ENCODE results near the gene SPATA6.
"Not testable (repeated sequence)": the region's sequence is repeated elsewhere in the genome, so short reads cannot be mapped to it uniquely, and the experiment has no call there.

The SPATA6 gene

DNA sequence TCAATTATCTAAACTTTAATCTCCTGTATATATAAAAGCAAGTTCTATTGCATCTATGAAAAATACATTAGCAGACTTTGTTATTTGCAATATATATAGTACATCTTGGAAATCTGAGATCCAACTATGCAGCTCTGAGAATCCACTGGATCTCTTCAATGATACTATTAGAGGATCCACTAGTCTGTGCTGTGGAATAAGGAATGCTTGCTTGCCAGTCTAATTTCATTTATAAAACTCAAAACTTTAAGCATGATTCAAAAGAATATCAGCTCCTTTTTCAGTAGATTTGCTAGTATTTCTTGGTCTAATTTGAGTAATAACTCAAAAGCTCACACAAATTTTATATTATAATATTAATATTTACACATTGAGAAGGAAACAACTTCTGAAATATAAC, 115.1 kb downstream of the SPATA6 start:
- no peak for DNase-seq (ENCODE audit: low read depth)

DNA sequence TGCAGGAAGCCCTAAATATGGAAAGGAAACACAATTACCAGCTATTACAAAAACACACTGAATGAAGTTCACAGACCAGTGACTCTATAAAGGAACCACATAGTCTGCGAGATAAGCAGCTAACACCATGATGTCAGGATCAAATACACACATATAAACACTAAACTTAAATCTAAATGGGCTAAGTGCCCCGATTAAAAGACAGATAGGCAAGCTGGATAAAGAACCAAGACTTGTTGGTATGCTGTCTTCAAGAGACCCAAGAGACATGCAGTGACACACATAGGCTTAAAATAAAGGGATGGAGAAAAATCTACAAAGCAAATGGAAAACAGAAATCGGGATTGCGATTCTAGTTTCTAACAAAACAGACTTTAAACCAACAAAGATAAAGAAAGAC, 127.6 kb downstream of the SPATA6 start:
- DNase-seq (ENCODE audit: low read depth) = no peak

DNA sequence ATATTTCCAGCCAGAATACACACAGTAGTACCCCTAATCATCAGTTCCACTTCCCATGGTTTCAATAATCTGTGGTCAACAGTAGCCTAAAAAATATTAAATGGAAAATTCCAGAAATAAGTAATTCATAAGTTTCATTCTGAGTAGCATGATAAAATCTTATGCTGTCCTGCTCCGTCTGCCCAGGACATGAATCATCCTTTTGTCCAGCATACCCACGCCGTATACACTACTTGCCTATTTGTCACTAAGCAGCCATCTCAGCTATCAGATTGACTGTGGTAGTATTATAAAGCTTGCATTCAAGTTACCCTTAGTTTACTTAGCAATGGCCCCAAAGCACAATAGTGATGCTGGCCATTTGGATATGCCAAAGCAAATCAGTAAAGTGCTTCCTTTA, 130.8 kb downstream of the SPATA6 start:
- DNase-seq (ENCODE audit: low read depth) = no peak

DNA sequence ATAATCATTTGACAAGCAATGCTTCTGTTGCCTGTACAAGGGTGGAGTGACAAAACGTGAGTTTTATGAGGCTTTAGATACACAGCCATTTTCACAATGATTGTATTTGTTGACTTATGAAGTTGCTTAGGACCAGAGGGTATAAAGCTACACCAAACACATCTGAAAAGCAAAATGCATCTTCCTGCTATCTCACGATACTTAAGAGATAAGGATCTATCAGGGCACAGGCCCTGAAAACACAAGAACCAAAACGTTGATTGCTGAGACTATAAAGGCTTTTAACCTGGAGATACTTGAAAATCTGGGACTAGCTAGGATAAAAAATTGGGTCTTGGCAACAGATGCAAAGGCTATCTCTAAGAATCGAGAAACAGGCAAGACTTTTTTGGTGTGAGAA, 133.7 kb downstream of the SPATA6 start:
- DNase-seq (ENCODE audit: low read depth) = no peak

DNA sequence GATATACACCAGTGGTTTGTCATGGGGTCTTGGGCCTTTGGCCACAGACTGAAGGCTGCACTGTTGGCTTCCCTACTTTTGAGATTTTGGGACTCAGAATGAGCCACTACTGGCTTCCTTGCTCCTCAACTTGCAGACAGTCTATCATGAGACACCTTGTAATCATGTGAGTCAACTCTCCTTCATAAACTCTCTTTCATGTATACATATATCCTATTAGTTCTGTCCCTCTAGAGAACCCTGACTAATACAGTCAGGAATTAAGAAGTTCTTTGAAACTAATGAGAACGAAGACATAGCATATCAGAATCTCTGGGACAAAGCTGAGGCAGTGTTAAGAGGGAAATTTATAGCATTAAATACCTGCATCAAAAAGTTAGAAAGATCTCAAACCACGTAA, 138.7 kb downstream of the SPATA6 start:
- DNase-seq (ENCODE audit: low read depth) = no peak

DNA sequence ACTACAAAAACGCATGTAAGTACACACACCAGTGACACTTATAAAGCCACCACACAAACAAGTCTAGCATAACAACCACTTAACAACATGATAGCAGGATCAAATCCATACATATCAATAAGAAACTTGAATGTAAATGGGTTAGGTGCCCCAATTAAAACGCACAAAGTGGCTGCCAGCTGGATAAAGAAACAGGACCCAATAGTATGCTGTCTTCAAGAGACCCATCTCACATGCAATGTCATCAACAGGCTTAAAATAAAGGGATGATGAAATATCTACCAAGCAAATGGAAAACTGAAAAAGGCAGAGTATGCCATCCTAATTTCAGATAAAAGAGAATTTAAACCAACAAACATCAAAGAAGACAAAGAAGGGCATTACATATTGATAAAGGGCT, 139.9 kb downstream of the SPATA6 start:
- DNase-seq (ENCODE audit: low read depth) = no peak

DNA sequence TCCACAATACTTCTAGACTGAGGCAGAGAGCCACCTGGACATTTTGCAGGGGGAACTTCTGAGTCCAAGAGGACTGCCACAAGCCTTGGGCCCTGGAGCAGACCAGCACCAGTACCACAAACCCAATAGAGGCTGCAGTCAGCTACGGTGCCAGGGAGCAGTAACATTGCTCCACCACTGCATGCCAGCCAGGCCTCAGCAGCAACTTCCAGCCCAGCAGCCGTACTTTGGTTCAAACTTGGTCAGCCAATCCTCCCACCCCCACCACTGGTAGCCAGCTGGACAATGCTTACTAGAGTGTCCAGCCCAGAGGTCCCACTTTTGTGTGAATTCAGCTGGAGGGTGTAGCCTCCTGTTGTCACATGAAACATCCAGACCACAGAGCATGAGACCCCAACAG, 142.1 kb downstream of the SPATA6 start:
- DNase-seq (ENCODE audit: low read depth) = no peak

DNA sequence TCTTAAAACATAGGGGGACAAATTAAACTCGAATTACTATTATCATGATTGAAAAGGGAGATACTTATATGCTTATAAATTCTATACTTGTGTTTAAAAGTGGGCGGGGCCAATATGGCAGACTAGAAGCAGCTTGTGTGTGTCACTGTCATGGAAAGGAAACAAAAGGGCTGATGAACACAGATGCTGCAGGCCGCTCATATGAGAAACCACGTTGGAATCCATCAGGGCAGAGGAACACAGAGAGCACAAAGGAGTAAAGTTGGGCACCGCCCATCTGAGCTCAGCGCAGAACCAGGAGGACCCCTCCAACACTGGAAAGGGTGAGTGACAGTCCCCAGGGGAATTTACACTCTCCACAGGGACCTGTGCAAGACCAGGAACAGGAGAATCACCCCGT, 142.5 kb downstream of the SPATA6 start:
- DNase-seq (ENCODE audit: low read depth) = no peak

DNA sequence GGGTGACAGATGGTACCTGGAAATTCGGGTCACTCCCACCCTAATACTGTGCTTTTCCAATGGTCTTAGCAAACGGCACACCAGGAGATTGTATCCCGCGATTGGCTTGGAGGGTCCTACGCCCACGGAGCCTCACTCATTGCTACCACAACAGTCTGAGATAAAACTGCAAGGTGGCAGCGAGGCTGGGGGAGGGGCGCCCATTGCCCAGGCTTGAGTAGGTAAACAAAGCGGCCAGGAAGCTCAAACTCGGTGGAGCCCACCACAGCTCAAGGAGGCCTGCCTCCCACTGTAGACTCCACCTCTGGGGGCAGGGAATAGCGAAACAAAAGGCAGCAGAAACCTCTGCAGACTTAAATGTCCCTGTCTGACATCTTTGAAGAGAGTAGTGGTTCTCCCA, 160.2 kb downstream of the SPATA6 start:
- DNase-seq (ENCODE audit: low read depth) = not testable (repeated sequence)

DNA sequence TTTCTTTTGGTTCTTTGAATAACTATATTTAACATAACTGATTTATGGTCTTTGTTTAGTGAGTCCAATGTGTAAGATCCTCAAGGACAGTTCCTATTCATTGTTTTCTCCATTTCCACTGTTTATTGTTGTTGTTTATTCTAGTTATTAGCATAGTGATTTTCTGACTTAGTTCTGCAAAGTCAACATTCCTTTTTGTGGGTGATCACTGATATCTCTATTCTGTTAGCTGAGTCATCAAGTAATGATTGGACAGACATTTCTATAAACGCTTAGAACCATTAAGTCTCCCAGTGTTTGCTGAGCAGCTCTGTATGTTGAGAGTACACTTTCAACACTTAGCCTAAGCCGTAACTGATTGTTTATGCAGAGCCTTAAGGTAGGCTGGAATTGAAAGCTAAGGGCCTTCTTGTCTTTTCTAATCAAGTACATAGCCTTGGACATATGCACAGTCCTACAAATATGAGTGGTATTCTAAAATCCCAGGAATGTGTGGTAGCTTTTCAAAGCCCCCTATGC, 162.4 kb downstream of the SPATA6 start:
- no peak for DNase-seq (ENCODE audit: low read depth)

DNA sequence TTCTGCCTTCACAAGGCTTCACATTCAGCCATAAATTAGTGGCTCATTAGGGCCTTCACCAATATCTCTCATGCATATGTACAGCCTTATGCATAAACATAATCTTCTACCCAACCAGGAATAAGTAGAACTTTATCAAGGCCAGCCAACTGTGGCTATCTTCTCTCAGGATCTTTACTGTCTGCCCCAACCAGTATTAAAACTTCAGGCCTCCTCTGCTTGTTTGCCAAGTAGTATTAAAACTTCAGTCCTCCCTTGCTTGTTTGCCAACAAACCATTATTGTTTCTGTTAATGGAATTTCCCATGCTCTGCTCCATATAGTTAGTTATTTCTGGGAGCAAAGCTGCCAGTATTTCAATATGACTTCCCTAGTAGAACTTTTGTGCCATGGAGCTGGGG, 169.4 kb downstream of the SPATA6 start:
- DNase-seq (ENCODE audit: low read depth) = no peak

DNA sequence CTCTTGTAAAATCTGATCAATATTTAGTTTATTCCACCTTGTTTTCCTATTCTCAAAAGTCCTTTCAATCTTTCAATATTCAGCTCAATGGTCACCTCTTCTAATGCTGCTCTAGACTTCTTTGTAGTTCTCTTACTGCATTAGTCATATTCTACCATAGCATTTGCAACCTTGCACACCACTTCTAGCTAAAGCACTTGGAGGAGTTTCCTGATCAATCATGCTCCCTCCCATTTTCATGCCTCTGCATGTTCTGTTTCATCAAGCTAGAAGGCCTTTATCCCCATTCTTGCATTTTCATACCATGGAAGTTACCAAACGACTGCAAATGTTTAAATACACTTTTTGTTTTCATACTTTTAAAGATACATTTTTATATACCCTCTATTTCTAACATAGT, 177.3 kb downstream of the SPATA6 start:
- no peak for DNase-seq (ENCODE audit: low read depth)

DNA sequence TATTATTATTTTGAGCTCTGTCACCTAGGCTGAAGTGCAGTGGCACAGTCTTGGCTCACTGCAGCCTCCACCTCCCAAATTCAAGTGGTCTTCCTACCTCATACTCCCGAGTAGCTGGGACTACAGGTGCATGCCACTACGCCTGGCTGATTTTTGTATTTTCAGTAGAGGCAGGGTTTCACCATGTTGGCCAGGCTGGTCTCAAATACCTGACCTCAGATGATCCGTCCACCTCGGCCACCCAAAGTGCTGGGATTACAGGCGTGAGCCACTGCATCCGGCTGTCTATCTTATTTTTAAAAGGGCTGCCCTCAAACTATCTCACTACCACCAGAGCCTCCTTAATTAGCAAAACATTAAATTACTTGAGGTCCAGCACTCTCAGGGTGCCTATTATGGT, 177.9 kb downstream of the SPATA6 start:
- DNase-seq (ENCODE audit: low read depth) = not testable (repeated sequence)

DNA sequence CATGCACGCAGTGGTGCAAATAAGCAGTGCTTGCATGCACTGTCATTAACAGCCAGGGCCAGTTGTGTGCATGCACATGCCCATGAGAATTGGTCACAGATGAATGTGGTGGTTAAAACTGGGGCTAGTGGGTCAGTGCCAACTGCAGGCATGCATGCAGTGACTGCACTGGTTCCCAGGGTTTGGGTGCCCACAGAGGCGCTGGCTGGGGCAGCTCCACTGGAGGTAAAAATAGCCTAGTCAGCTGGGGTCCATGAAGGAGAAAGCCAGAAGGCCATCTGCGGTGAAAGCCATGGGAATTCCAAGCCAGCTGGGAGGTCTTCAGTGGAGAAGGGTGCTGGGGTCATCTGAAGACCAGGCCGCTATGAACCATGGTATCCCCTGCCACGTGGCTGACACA, 179.3 kb downstream of the SPATA6 start:
- DNase-seq (ENCODE audit: low read depth) = no peak

DNA sequence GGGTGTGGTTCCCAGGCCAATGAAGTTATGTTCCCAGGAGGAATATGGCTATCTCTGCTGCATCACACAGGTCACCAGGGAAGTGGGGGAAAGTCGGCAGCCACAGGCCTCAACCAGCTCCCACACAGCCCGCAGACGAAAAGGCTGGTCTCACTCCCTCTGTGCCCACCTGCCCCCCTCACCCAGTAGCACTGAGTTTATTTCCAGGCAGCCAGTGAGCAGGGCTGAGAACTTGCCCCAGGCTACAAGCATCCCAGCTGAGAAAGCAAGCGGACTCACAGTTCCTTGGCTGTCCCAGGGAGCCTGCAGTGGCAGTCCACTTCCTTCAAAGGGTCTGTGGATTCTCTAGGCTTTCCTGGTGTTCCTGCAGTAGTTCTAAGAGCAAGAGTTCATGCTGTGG, 180.6 kb downstream of the SPATA6 start:
- DNase-seq (ENCODE audit: low read depth) = no peak

DNA sequence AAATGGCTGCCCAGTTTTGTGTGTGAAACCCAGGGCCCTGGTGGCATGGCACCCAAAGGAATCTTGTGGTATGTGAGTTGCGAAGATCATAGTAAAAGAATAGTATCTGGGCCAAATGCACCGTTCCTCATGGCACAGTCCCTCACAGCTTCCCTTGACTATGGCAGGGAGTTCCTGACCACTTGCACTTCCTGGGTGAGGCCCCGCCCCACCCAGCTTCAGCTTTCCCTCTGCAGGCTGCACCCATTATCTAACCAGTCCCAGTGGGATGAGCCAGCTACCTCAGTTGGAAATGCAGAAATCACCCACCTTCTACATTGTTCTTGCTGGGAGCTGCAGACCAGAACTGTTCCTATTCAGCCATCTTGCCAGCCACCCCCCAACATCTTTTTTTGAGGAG, 186.5 kb downstream of the SPATA6 start:
- DNase-seq (ENCODE audit: low read depth) = no peak

DNA sequence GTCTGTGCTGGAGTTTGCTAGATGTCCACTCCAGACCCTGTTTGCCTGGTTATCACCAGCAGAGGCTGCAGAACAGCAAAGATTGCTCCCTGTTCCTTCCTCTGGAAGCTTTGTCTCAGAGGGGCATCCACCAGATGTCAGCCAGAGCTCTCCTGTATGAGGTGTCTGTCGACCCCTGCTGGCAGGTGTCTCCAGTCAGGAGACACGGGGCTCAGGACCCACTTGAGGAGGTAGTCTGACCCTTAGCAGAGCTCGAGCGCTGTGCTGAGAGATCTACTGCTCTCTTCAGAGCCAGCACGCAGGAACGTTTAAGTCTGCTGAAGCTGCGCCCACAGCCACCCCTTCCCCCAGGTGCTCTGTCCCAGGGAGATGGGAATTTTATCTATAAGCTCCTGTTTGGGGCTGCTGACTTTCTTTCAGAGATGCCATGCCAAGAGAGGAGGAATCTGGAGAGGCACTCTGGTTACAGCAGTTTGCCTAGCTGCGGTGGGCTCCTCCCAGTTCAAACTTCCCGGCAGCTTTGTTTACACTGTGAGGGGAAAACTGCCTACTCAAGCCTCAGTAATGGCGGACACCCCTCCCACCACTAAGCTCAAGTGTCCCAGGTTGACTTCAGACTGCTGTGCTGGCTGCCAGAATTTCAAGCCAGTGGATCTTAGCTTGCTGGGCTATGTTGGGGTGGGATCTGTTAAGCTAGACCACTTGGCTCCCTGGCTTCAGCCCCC, 187.1 kb downstream of the SPATA6 start:
- DNase-seq (ENCODE audit: low read depth) = not testable (repeated sequence)

DNA sequence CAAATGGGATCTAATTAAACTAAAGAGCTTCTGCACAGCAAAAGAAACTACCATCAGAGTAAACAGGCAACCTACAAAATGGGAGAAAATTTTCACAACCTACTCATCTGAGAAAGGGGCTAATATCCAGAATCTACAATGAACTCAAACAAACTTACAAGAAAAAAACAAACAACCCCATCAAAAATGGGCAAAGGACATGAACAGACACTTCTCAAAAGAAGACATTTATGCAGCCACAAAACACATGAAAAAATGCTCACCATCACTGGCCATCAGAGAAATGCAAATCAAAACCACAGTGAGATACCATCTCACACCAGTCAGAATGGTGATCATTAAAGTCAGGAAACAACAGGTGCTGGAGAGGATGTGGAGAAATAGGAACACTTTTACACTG, 189.7 kb downstream of the SPATA6 start:
- DNase-seq (ENCODE audit: low read depth) = not testable (repeated sequence)

DNA sequence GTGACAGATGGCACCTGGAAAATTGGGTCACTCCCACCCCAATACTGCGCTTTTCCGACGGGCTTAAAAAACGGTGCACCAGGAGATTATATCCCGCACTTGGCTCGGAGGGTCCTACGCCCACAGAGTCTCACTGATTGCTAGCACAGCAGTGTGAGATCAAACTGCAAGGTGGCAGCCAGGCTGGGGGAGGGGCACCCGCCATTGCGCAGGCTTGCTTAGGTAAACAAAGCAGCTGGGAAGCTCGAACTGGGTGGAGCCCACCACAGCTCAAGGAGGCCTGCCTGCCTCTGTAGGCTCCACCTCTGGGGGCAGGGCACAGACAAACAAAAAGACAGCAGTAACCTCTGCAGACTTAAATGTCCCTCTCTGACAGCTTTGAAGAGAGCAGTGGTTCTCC, 194.6 kb downstream of the SPATA6 start:
- DNase-seq (ENCODE audit: low read depth) = not testable (repeated sequence)

DNA sequence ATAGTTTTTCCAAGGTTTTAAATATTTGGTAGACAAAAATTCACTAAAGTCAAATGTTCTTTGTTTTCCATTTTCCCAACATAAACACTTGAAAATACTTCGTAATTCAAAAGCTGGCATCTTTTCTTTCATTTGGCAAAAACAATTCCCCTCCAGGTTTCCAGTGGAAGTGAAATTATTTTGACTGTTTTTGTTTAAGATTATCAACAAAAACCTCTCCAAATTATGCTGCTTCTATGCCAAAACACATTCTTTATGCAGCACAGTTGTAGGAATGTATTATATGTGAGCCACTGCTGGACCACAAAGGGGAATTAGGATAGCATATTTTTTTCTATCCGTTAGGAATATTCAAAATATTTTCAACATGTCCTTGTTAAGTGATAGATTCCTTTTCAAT, 205.4 kb downstream of the SPATA6 start:
- DNase-seq (ENCODE audit: low read depth) = no peak

DNA sequence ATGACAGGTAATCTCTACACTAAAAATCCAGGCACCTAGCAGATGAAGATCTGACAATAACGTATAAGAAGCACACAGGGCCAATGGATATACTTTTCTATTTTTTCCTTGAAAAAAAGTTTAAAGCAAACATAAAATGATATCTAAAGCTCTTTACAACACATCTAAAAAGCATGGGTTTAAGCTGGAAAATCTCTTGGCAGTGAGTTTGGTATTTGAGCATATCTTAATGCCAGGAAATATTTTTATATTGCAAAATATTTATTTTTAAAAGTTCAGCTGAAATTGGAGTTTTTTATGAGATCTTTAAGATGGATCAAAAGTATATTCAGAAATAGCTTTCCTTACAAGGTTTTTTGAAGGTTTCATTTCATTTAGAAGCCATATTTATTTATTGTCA, 209.0 kb downstream of the SPATA6 start:
- no peak for DNase-seq (ENCODE audit: low read depth)

DNA sequence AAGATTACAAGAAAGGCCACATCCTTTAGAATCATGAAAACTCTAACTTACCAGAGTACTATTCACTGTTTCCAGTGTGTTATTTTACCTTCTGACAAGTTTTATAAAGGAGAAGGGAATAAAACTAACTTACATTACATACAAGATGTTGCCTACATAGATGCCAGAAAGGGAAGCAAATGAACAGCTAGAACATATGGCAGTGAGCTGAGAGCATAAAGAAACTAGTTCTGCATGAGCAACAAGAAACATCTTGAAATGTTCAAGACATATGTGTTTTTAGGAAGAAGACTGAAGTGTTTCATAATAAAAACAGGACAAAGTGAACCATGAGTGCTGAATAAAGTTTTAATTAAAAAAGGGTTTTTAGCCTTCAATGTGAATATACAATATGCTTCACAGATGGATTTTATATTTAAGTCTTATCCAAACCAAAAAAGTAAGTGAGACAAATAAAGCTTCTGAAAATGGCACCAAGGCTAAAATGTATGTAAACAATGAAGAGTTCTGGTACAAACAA, 210.1 kb downstream of the SPATA6 start:
- DNase-seq (ENCODE audit: low read depth) = no peak

DNA sequence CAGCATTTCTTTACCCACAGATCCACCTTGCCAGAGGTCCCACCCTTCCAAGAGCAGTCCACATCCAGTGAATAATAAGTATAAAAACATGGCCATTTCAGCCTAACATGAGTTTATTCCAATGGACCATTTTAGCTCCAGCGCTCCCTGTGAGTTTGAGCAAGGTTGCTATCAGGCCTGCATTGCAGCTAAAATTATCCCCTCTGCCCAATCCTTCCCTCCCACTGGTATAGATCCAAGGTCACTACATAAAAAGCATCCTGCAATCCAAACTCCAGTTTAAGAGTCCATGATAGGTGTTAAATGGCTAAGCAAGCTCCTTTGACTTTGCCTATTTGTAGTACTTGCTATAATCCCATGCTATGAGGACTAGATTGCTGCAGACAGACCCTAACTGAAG, 213.9 kb downstream of the SPATA6 start:
- DNase-seq (ENCODE audit: low read depth) = no peak

DNA sequence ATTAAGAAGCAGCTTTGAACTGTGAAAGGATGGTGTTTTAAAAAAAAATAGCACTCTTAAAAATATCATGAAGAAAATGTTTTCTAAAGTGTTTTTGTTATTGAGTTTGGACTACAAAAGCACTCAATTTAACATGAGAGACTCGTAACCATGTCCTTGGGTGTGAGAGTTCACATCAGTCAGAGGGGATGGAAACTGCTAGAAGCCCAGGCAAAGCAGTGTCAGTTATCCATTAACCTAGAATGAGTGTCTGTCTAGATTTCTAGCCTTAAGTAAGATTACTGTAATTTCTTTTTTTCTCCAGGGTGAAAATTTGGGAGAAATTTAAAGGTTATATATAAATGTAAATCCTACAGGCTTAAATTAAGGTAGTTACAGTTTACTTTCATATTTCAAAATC, 217.8 kb downstream of the SPATA6 start:
- no peak for DNase-seq (ENCODE audit: low read depth)

Data from stimulated activated CD8-positive, alpha-beta memory T cell treated with anti-CD3 and anti-CD28 coated beads, Interleukin-15, amount 100 ng/mL, for 1 hour (primary cell).